C4-2B (cell line): Measurements from ENCODE around the gene PLD6.

Experiments
- H3K27ac ChIP-seq: fragments of 450-650 bp; 2 replicates; pipeline ENCODE4 v1.5.1; 2017
- ZFX ChIP-seq: fragments of 450-650 bp; IDR thresholded peaks from 2 replicates; pipeline ENCODE4 v1.6.1; 2017
- TF ChIP-seq, protein P1 (sequence below): fragments of 450-650 bp; conservative IDR thresholded peaks from 2 replicates; pipeline ENCODE4 v1.5.1; 2017; ENCODE audit warnings: mild to moderate bottlenecking

The PLD6 gene

DNA sequence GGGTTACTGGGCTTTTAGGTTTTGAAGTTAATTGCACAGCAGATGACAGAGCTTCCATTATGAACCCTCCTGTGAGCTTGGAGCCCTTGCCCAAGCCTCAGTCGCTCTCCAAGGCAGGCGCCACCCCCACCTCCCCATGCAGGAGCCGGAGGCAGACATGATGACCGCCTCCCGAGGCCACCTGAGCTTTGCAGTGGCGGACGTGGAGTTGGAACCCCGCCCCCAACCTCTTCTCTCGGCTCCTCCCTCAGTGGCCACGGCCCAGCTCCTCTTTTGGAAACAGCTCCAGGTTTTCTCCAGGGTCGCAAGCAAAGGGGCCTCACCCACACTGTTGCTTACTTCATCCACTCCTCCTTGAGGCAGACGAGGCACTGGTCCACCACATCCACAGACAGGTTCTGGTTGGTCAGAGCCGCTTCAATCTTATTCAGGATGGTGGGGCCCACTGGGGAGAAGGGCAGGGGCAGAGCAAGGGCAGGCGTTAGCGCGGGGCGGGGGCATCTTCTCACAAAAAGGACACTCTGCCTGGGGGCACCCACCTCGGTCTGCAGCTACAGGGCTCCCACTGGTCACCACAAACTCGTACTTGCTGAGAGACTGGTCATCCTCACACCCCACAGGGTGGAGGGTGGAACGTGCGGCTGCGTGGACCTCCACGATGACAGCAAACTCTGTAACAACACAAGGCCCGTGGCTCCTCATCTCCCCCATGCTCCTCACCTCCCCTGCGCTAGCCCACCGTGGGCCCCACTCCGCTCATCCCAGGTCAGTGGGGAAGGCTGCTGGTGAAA is 8.7 kb upstream of the PLD6 start:
- H3K27ac ChIP-seq, result no peak overlapping the region
- no peak for TF ChIP-seq ZFX

DNA sequence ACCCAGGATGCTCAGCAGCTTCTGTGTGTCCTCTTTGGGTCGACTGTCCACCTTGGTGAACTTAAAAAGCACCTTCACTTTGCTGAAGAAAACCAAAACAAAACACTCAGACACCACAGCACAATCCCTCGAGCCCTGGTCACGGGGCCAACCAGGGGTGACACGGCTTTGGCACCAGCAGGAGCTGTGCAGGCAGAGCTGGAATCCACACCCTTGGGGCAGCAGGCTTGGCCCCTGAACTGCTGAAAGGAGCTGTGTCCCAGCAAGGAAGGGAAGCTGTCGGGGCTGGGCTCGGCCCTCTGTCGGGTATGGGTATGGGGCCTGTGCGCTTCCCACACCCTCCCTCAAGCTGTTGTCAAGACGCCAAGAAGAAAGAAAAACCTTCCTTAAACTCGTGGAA is 7.6 kb upstream of the PLD6 start:
- no peak overlapping the region for H3K27ac ChIP-seq
- TF ChIP-seq, protein P1, sequence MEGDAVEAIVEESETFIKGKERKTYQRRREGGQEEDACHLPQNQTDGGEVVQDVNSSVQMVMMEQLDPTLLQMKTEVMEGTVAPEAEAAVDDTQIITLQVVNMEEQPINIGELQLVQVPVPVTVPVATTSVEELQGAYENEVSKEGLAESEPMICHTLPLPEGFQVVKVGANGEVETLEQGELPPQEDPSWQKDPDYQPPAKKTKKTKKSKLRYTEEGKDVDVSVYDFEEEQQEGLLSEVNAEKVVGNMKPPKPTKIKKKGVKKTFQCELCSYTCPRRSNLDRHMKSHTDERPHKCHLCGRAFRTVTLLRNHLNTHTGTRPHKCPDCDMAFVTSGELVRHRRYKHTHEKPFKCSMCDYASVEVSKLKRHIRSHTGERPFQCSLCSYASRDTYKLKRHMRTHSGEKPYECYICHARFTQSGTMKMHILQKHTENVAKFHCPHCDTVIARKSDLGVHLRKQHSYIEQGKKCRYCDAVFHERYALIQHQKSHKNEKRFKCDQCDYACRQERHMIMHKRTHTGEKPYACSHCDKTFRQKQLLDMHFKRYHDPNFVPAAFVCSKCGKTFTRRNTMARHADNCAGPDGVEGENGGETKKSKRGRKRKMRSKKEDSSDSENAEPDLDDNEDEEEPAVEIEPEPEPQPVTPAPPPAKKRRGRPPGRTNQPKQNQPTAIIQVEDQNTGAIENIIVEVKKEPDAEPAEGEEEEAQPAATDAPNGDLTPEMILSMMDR, result no peak

DNA sequence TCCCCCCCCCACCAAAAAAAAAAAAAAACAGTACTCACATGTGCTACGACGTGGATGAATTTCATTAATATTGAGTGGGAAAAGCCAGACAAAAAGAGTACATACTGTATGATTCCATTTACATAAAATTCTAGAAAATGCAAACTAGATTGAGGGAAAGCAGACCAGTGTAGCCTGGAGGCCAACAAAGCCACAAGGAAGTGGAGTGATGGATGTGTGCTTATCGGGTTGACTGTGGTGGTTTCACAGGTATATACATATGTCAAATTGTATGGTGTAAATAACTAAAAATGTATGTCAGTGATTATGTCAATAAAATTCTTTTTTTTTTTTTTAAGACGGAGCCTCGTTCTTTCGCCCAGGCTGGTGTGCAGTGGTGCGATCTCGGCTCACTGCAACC is 1.9 kb upstream of the PLD6 start:
- TF ChIP-seq, protein P1, result no peak
- no peak overlapping the region for H3K27ac ChIP-seq

DNA sequence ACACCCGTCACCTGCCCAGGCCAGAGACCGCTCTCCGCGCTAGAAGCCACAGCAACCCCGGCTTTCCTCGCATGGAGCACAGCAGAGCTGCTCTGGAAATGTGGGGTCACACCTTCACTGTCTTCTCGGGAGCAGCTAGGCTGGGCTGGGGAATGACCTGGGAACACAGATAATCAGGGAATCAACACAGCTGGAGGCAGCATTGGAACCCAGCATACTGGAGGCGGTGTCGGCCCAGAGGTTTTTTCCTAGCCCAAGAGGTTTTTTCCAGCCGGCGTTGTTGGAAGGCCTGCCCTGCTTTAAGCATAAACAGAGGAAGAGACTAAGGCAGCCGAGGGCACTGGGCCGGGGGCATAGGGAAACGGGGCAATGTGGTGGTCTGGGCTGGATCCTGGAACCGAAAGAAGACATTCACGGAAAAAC is 791 bp upstream of the PLD6 start:
- H3K27ac ChIP-seq, result no peak overlapping the region

DNA sequence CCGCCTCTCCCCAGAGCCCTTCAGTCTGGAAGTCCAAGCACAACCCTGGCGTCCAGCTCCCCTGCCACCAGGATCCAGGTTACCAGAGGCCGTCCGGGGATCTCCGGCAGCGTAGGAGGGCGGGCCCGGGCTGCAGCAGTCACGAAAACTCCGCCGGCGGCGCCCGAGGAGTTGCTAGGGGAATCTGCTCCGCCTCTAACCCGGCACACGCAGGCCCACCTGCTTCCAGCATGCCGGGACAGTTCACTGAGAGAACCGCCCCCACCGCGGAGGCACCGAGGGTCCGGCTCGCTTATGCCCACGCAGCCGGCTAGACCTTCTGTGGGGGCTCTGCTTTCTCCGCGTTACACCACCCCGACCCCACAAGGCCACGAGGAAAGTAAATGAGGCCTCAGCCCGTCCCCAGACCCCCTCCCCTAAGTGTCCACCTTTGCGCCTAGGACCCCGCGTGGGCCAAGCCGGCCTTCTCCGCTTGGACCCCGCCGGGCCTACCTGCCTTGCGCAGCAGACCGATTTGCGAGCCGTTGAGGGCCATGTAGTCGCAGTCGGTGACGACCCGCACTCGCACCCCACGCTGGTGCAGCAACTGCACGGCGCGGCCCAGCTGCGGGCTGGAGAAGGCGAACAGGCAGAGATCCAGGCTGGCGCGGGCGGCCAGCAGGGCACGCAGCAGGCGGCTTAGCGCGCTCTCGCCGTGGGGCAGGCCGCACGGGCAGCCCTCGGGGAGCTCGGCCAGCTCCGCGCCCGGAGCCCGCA is 587 bp downstream of the PLD6 start:
- no peak overlapping the region for H3K27ac ChIP-seq
- TF ChIP-seq, protein P1, result no peak
- no peak for TF ChIP-seq ZFX

More for the DNA sequence above, 791 bp upstream of the PLD6 start:
- TF ChIP-seq, protein P1, result no peak
- TF ChIP-seq ZFX, result no peak

GRCh38 chr17:17204635-17205231 is 1.4 kb downstream of the PLD6 start:
- no peak overlapping the region for H3K27ac ChIP-seq
- no peak for TF ChIP-seq ZFX
- TF ChIP-seq, protein P1, result no peak

DNA sequence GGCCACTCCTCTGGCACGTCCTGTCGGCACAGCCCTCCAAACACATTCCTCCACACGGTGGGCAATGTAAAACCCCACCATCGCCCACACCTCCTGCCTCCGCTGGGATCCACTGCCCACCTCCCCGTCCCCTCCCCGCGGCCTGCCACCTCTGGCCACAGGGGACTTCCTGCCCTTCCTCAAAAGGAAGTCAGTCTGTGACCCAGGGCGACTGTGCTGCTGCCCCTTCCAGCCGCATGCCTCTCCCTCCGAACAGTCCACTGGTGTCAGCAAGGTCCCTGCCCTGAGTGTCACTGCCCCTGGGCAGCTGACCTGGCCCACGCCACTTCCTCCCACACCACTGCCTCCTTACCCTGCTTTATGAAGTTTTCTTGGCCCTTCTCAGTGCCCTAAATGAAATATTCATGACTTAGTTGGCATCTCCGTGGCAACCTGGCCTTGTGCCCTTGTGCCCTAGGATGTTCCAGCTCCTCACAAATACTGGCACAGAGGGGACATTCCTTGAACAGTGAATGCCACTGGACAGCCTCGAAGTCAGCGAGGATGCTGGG is 2.0 kb downstream of the PLD6 start:
- no peak overlapping the region for H3K27ac ChIP-seq
- TF ChIP-seq, protein P1, result no peak
- TF ChIP-seq ZFX, result no peak
